Osteoblast (primary cell): ENCODE measurements around the gene WIPF1. TPM values are rescaled to one million over a fixed set of nuclear protein-coding genes. Genes with fewer than 3 reads are reported as not detected.

Source experiments
- DNase-seq: peaks from one replicate; pipeline ENCODE4 v3.0.0; 2011; ENCODE audit warnings: low spot score, mixed read lengths; ENCODE audit not compliant: insufficient read length; ENCODE audit errors: missing footprints
- H2AFZ ChIP-seq: 2 replicates; pipeline ENCODE4 v1.6.0; 2011; ENCODE audit warnings: mild to moderate bottlenecking, low read length
- H3K27ac ChIP-seq: 2 replicates; pipeline ENCODE4 v1.5.1; 2011; ENCODE audit warnings: mild to moderate bottlenecking, low read depth, low read length, moderate library complexity
- H3K27me3 ChIP-seq: 2 replicates; pipeline ENCODE4 v1.6.0; 2012; ENCODE audit warnings: mild to moderate bottlenecking, control low read depth, inconsistent platforms, low read length, moderate library complexity; ENCODE audit not compliant: insufficient read depth
- H3K36me3 ChIP-seq: 2 replicates; pipeline ENCODE4 v1.5.1; 2011; ENCODE audit warnings: mild to moderate bottlenecking, low read length, control low read depth, moderate library complexity; ENCODE audit not compliant: insufficient read depth
- H3K4me1 ChIP-seq: 2 replicates; pipeline ENCODE4 v1.5.1; 2011; ENCODE audit warnings: mild to moderate bottlenecking, low read length, control low read depth, moderate library complexity; ENCODE audit not compliant: insufficient read depth
- H3K4me2 ChIP-seq: 2 replicates; pipeline ENCODE4 v1.6.0; 2011; ENCODE audit warnings: mild to moderate bottlenecking, low read length; ENCODE audit not compliant: insufficient read depth
- H3K4me3 ChIP-seq: fragments of 200-600 bp; sonication (generic); 3 replicates; pipeline ENCODE4 v1.5.1; 2012; ENCODE audit warnings: mild to moderate bottlenecking, low read length, inconsistent platforms; ENCODE audit not compliant: insufficient read depth
- H3K79me2 ChIP-seq: 2 replicates; pipeline ENCODE4 v1.6.0; 2012; ENCODE audit warnings: mild to moderate bottlenecking, low read length, control low read depth, inconsistent platforms; ENCODE audit not compliant: insufficient read depth
- H3K9me3 ChIP-seq: 2 replicates; pipeline ENCODE4 v1.5.1; 2011; ENCODE audit warnings: low read depth, low read length, control low read depth
- H4K20me1 ChIP-seq: 2 replicates; pipeline ENCODE4 v1.6.0; 2012; ENCODE audit warnings: mild to moderate bottlenecking, low read length, control low read depth; ENCODE audit not compliant: insufficient read depth
- total RNA-seq: library from RNA; depleted of rRNA; stranded (reverse); fragments of >200 nt; gene quantifications from 2 replicates; pipeline ENCODE4 v1.2.3, GENCODE V29; 2012
- TF ChIP-seq, protein P1 (sequence below): IDR thresholded peaks from 2 replicates; pipeline ENCODE4 v1.5.1; 2011; ENCODE audit warnings: mild to moderate bottlenecking, low read depth, low read length, moderate library complexity; ENCODE audit errors: extremely low read depth

The WIPF1 gene
- total RNA-seq, 1 donor: 17.7 TPM

DNA sequence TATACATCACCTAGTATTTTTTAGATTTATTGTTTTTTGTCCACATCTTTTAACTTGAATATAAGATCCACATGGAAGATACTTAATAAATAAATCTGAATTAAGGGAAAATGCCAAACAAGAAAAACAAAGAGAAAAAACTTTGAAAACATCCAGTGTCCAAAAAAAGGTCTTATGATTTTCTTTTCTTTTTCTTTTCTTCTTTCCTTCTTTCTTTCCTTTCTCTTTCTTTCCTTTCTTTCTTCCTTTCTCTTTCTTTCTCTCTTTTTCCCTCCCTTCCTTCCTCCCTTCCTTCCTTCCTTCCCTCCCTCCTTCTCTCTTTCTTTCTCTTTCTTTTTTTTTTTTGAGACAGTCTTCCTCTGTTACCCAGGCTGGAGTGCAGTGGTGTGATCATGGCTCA, 29.6 kb upstream of the WIPF1 start:
- Histone ChIP-seq H3K36me3 (peaks cover 4% of the 10 kb centered on the region), H3K4me1 (peaks cover 20% of the 10 kb centered on the region), H4K20me1 (no peaks in the 10 kb centered on the region), H3K79me2 (peaks cover 15% of the 10 kb centered on the region), H2AFZ (no peak overlapping the region), H3K4me3 (no peak overlapping the region), H3K27ac (no peak overlapping the region), H3K27me3 (no peaks in the 10 kb centered on the region), H3K4me2 (no peak overlapping the region), H3K9me3 (no peaks in the 10 kb centered on the region)
- TF ChIP-seq, protein P1, sequence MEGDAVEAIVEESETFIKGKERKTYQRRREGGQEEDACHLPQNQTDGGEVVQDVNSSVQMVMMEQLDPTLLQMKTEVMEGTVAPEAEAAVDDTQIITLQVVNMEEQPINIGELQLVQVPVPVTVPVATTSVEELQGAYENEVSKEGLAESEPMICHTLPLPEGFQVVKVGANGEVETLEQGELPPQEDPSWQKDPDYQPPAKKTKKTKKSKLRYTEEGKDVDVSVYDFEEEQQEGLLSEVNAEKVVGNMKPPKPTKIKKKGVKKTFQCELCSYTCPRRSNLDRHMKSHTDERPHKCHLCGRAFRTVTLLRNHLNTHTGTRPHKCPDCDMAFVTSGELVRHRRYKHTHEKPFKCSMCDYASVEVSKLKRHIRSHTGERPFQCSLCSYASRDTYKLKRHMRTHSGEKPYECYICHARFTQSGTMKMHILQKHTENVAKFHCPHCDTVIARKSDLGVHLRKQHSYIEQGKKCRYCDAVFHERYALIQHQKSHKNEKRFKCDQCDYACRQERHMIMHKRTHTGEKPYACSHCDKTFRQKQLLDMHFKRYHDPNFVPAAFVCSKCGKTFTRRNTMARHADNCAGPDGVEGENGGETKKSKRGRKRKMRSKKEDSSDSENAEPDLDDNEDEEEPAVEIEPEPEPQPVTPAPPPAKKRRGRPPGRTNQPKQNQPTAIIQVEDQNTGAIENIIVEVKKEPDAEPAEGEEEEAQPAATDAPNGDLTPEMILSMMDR: no peak
- no peak for DNase-seq

- Histone ChIP-seq H3K27me3 (no peaks in the 10 kb centered on the region), H3K4me2 (no peak overlapping the region), H3K79me2 (peaks cover 13% of the 10 kb centered on the region), H3K36me3 (peaks cover 4% of the 10 kb centered on the region), H3K9me3 (no peaks in the 10 kb centered on the region), H3K27ac (no peak overlapping the region), H3K4me1 (peaks cover under 1% of the 10 kb centered on the region), H4K20me1 (no peaks in the 10 kb centered on the region), H3K4me3 (no peak overlapping the region), H2AFZ (no peak overlapping the region)
- no peak for DNase-seq
- TF ChIP-seq, protein P1: no peak
These were observed 27.4 kb upstream of the WIPF1 start for GRCh38 chr2:174624895-174625430.

DNA sequence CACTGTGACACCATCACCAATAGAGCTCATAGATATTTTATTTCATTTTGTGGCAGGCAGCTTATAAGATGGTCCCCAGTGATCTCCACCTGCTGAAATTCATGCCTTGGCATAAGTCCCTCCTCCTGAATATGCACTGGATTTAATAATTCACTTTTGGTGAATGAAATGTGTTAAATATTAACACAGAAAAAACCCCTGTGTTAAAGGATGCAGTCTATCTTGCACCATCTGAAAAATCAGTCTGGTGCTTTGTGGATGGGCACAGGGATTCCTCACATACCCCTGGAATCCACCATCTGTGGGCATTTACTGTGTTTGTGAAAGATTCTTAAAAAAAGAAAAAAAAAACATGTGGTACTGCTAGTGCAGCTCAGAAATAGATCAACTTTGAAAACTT, 26.1 kb upstream of the WIPF1 start:
- Histone ChIP-seq H3K4me3 (no peak overlapping the region), H2AFZ (no peak overlapping the region), H4K20me1 (no peaks in the 10 kb centered on the region), H3K36me3 (no peaks in the 10 kb centered on the region), H3K79me2 (peaks cover 5% of the 10 kb centered on the region), H3K9me3 (no peaks in the 10 kb centered on the region), H3K27ac (no peak overlapping the region), H3K4me2 (no peak overlapping the region), H3K27me3 (no peaks in the 10 kb centered on the region), H3K4me1 (no peaks in the 10 kb centered on the region)
- TF ChIP-seq, protein P1: no peak
- no peak for DNase-seq

GRCh38 chr2:174623106-174623637, 25.6 kb upstream of the WIPF1 start:
- no peaks in the 10 kb centered on the region for H3K9me3 ChIP-seq
- H3K4me3 ChIP-seq: no peak overlapping the region
- H3K36me3 ChIP-seq: no peaks in the 10 kb centered on the region
- peaks cover 1% of the 10 kb centered on the region for H3K79me2 ChIP-seq
- no peaks in the 10 kb centered on the region for H3K27me3 ChIP-seq
- peaks cover under 1% of the 10 kb centered on the region for H3K4me1 ChIP-seq
- no peak overlapping the region for H3K4me2 ChIP-seq
- TF ChIP-seq, protein P1: no peak
- H4K20me1 ChIP-seq: no peaks in the 10 kb centered on the region
- DNase-seq: no peak
- H3K27ac ChIP-seq: no peak overlapping the region
- no peak overlapping the region for H2AFZ ChIP-seq
